HG03135 (cell line): ENCODE results near the gene MYO1E.
"Not testable (repeated sequence)": the region's sequence is repeated elsewhere in the genome, so short reads cannot be mapped to it uniquely, and the experiment has no call there.

Source experiments
- ATAC-seq: cut with Tn5 transposase; IDR thresholded peaks from one replicate; pipeline ENCODE4 v1.9.1; 2021; ENCODE audit warnings: mild to moderate bottlenecking, moderate library complexity; ENCODE audit not compliant: unreplicated experiment

Gene MYO1E

GRCh38 chr15:59172289-59172901 lies 200.3 kb downstream of the MYO1E start:
- ATAC-seq = no peak

GRCh38 chr15:59171067-59171397 lies 201.6 kb downstream of the MYO1E start:
- no peak for ATAC-seq

GRCh38 chr15:59170295-59171066 lies 202.2 kb downstream of the MYO1E start:
- no peak for ATAC-seq

GRCh38 chr15:59169251-59169708 lies 203.4 kb downstream of the MYO1E start:
- ATAC-seq = no peak

GRCh38 chr15:59168536-59168935 lies 204.1 kb downstream of the MYO1E start:
- ATAC-seq = no peak

GRCh38 chr15:59166601-59167265 lies 205.9 kb downstream of the MYO1E start:
- no peak for ATAC-seq

- ATAC-seq = no peak
Observed at GRCh38 chr15:59166166-59166565, 206.5 kb downstream of the MYO1E start.

GRCh38 chr15:59165726-59166125 lies 206.9 kb downstream of the MYO1E start:
- no peak for ATAC-seq

- ATAC-seq = not testable (repeated sequence)
Observed at GRCh38 chr15:59162080-59162479, 210.6 kb downstream of the MYO1E start.

GRCh38 chr15:59160880-59161593 lies 211.6 kb downstream of the MYO1E start:
- ATAC-seq = no peak

GRCh38 chr15:59159210-59159609 lies 213.5 kb downstream of the MYO1E start:
- no peak for ATAC-seq

- ATAC-seq = no peak
Observed at GRCh38 chr15:59158701-59159034, 214.0 kb downstream of the MYO1E start.

- no peak for ATAC-seq
Observed at GRCh38 chr15:59157840-59158700, 214.6 kb downstream of the MYO1E start.

GRCh38 chr15:59157396-59157795 lies 215.3 kb downstream of the MYO1E start:
- ATAC-seq = no peak

GRCh38 chr15:59155431-59155830 lies 217.2 kb downstream of the MYO1E start:
- ATAC-seq = no peak

- ATAC-seq = no peak
Observed at GRCh38 chr15:59154243-59154642, 218.4 kb downstream of the MYO1E start.

- ATAC-seq = no peak
Observed at GRCh38 chr15:59153466-59153865, 219.2 kb downstream of the MYO1E start.

- ATAC-seq = no peak
Observed at GRCh38 chr15:59152694-59153450, 219.8 kb downstream of the MYO1E start.

GRCh38 chr15:59150185-59150584 lies 222.5 kb downstream of the MYO1E start:
- ATAC-seq = no peak
